CD4-positive, alpha-beta memory T cell (primary cell): ENCODE data around the gene CCDC157. TPM values are rescaled to one million over a fixed set of nuclear protein-coding genes. Genes with fewer than 3 reads are reported as not detected.

Experiments
- CTCF ChIA-PET: fragments of 350-600 bp; sonication (Branson Sonifier 250); formaldehyde crosslinking; loops from one replicate; lab custom pipeline; 2021; ENCODE audit warnings: inconsistent platforms; ENCODE audit not compliant: partially characterized antibody; lab: Charles Lee
- POLR2A ChIA-PET: fragments of 350-600 bp; sonication (Branson Sonifier 250); formaldehyde crosslinking; loops from one replicate; lab custom pipeline; 2021; ENCODE audit not compliant: partially characterized antibody; lab: Charles Lee
- DNase-seq, 5 donors: peaks; one replicate each; pipeline versions ENCODE4 v3.0.0 to v3.0.0-alpha.2; 2020 to 2022; ENCODE audit warnings: mixed read lengths in 1 of 5
- H3K27ac ChIP-seq: one replicate; pipeline ENCODE4 v1.7.0; 2013; ENCODE audit warnings: low read depth, low read length
- H3K27me3 ChIP-seq: 2 replicates; pipeline ENCODE4 v1.7.0; 2013; ENCODE audit warnings: mild to moderate bottlenecking, low read length, moderate library complexity; ENCODE audit not compliant: insufficient read depth
- H3K36me3 ChIP-seq: 2 replicates; pipeline ENCODE4 v1.7.0; 2013; ENCODE audit warnings: mild to moderate bottlenecking, low read length, moderate library complexity; ENCODE audit not compliant: insufficient read depth
- H3K4me1 ChIP-seq: 2 replicates; pipeline ENCODE4 v1.7.0; 2013; ENCODE audit warnings: mild to moderate bottlenecking, low read length, moderate library complexity; ENCODE audit not compliant: insufficient read depth
- H3K4me3 ChIP-seq, 2 donors: one replicate each; pipeline ENCODE4 v1.7.0; 2013; ENCODE audit warnings: low read length in 2 of 2, mild to moderate bottlenecking in 1 of 2
- H3K9me3 ChIP-seq, 2 donors: one replicate each; pipeline ENCODE4 v1.7.0; 2013; ENCODE audit warnings: low read length in 2 of 2, control low read depth in 1 of 2; ENCODE audit not compliant: control insufficient read depth in 1 of 2
- H3K27ac Mint-ChIP-seq, 7 donors: one replicate each; pipeline ENCODE4 v1.8.0; 2020 to 2021; ENCODE audit warnings: mixed read lengths in 7 of 7, mild to moderate bottlenecking in 6 of 7, inconsistent platforms in 3 of 7, moderate library complexity in 3 of 7
- H3K27me3 Mint-ChIP-seq, 2 donors: one replicate each; pipeline ENCODE4 v1.8.0; 2020 to 2021; ENCODE audit warnings: mixed read lengths in 2 of 2
- H3K36me3 Mint-ChIP-seq, 2 donors: one replicate each; pipeline ENCODE4 v1.8.0; 2020 to 2021; ENCODE audit warnings: mixed read lengths in 2 of 2, inconsistent platforms in 1 of 2, mild to moderate bottlenecking in 1 of 2
- H3K4me1 Mint-ChIP-seq, 4 donors: one replicate each; pipeline ENCODE4 v1.8.0; 2020 to 2021; ENCODE audit warnings: mixed read lengths in 4 of 4, mild to moderate bottlenecking in 1 of 4
- H3K4me3 Mint-ChIP-seq, 8 donors: one replicate each; pipeline ENCODE4 v1.8.0; 2020 to 2021; ENCODE audit warnings: mixed read lengths in 8 of 8, mild to moderate bottlenecking in 7 of 8, moderate library complexity in 6 of 8, inconsistent platforms in 3 of 8
- H3K9me3 Mint-ChIP-seq, 8 donors: one replicate each; pipeline ENCODE4 v1.8.0; 2020 to 2021; ENCODE audit warnings: mixed read lengths in 8 of 8, mild to moderate bottlenecking in 5 of 8, inconsistent platforms in 3 of 8, moderate library complexity in 1 of 8
- intact Hi-C: fragments of 100-400 bp; cut with micrococcal nuclease; formaldehyde crosslinking; loops from one replicate; pipeline ENCODE4 v1.15.1; 2023
- polyA plus RNA-seq, 2 donors: library from polyadenylated mRNA; unstranded; fragments of 300-500 nt; fragmentation: Illumina TruSeq; gene quantifications; one replicate each; pipeline ENCODE4 v1.2.3, GENCODE V29; 2021
- total RNA-seq, 2 experiments: library from RNA; stranded (reverse); gene quantifications; one replicate each; pipeline ENCODE4 v1.2.3, GENCODE V29; 2021

CCDC157 gene
- total and polyA plus RNA-seq, 4 experiments from 2014 or later: 0.38 to 3.9 (median 2.5) TPM

GRCh38 chr22:30328466-30329049, 28.2 kb upstream of the CCDC157 start:
- peaks cover 35% of the 10 kb centered on the region for H3K4me1 ChIP-seq
- Mint-ChIP-seq H3K36me3 (peaks cover 21 to 47% of the 10 kb centered on the region in 2 donors), H3K4me1 (peaks cover 28 to 43% (median 36%) of the 10 kb centered on the region in 4 donors), H3K4me3 (no peak overlapping the region), H3K27ac (peak overlapping the region in 6 of 7 donors; percentile 23 to 92 (median 67)), H3K9me3 (no peaks in the 10 kb centered on the region), H3K27me3 (no peaks in the 10 kb centered on the region)
- H3K27me3 ChIP-seq: no peaks in the 10 kb centered on the region
- H3K27ac ChIP-seq: no peak overlapping the region
- peaks cover 21% of the 10 kb centered on the region for H3K36me3 ChIP-seq
- no peak overlapping the region for H3K4me3 ChIP-seq
- CTCF ChIA-PET: interaction anchor here (0.7 to 11.2 kb wide), 7 partner anchors 18 to 60 kb away, joined by 3 to 115 read pairs (median 3); partner anchors contain the start of genes CASTOR1, CCDC157, RNF215 and SF3A1
- DNase-seq: no peak
- intact Hi-C loops: no loop called here
- POLR2A ChIA-PET: interaction anchor here (1.2 to 20.3 kb wide), 7 partner anchors 8 to 96 kb away, joined by 3 to 562 read pairs (median 25); partner anchors contain the start of genes CASTOR1, CCDC157 and SF3A1
- H3K9me3 ChIP-seq: no peaks in the 10 kb centered on the region

- ChIA-PET POLR2A (interaction anchor here (0.8 to 2.7 kb wide), 9 partner anchors 9 to 92 kb away, joined by 3 to 12 read pairs (median 3); partner anchors contain the start of genes CASTOR1, CCDC157 and SF3A1), CTCF (interaction anchor here (11.2 kb wide), 1 partner anchor 43 kb away, joined by 115 read pairs; the partner anchor contains the start of gene CASTOR1)
- peak overlapping the region in 4 of 7 donors; percentile 38 to 63 (median 42) for H3K27ac Mint-ChIP-seq
- Histone ChIP-seq H3K4me3 (no peak overlapping the region), H3K27ac (no peak overlapping the region), H3K36me3 (peaks cover 61% of the 10 kb centered on the region), H3K4me1 (peaks cover 10% of the 10 kb centered on the region), H3K9me3 (no peaks in the 10 kb centered on the region), H3K27me3 (no peaks in the 10 kb centered on the region)
- H3K36me3 Mint-ChIP-seq: peaks cover 47 to 66% of the 10 kb centered on the region in 2 donors
- peaks cover 3 to 20% (median 13%) of the 10 kb centered on the region in 4 donors for H3K4me1 Mint-ChIP-seq
- H3K9me3 Mint-ChIP-seq: no peaks in the 10 kb centered on the region
- intact Hi-C loops: no loop called here
- no peak for DNase-seq
- H3K4me3 Mint-ChIP-seq: no peak overlapping the region
- no peaks in the 10 kb centered on the region for H3K27me3 Mint-ChIP-seq
Measured at GRCh38 chr22:30332551-30332950, 24.3 kb upstream of the CCDC157 start.

- no peak for DNase-seq
- H3K4me1 Mint-ChIP-seq: peaks cover 0 to 15% (median 8%) of the 10 kb centered on the region in 4 donors
- H3K27ac ChIP-seq: no peak overlapping the region
- H3K4me3 Mint-ChIP-seq: no peak overlapping the region
- no peak overlapping the region for H3K4me3 ChIP-seq
- H3K36me3 Mint-ChIP-seq: peaks cover 53 to 72% of the 10 kb centered on the region in 2 donors
- no peaks in the 10 kb centered on the region for H3K27me3 ChIP-seq
- no peaks in the 10 kb centered on the region for H3K9me3 ChIP-seq
- ChIA-PET POLR2A (interaction anchor here (0.8 to 2.7 kb wide), 7 partner anchors 8 to 91 kb away, joined by 3 to 12 read pairs (median 4); partner anchors contain the start of genes CASTOR1, CCDC157 and SF3A1), CTCF (interaction anchor here (11.2 kb wide), 1 partner anchor 43 kb away, joined by 115 read pairs; the partner anchor contains the start of gene CASTOR1)
- H3K36me3 ChIP-seq: peaks cover 66% of the 10 kb centered on the region
- H3K27me3 Mint-ChIP-seq: no peaks in the 10 kb centered on the region
- intact Hi-C loops: no loop called here
- H3K9me3 Mint-ChIP-seq: no peaks in the 10 kb centered on the region
- H3K4me1 ChIP-seq: peaks cover 6% of the 10 kb centered on the region
- H3K27ac Mint-ChIP-seq: peak overlapping the region in 4 of 7 donors; percentile 30 to 63 (median 40)
Measured at GRCh38 chr22:30332994-30333706, 23.7 kb upstream of the CCDC157 start.

- no peak overlapping the region for H3K27ac ChIP-seq
- H3K4me1 ChIP-seq: peaks cover 6% of the 10 kb centered on the region
- no peak overlapping the region for H3K4me3 ChIP-seq
- H3K36me3 ChIP-seq: peaks cover 72% of the 10 kb centered on the region
- intact Hi-C loops: no loop called here
- no peak for DNase-seq
- peaks cover 58 to 77% of the 10 kb centered on the region in 2 donors for H3K36me3 Mint-ChIP-seq
- CTCF ChIA-PET: interaction anchor here (11.2 kb wide), 1 partner anchor 44 kb away, joined by 115 read pairs; the partner anchor contains the start of gene CASTOR1
- peak overlapping the region in 4 of 7 donors; percentile 22 to 62 (median 32) for H3K27ac Mint-ChIP-seq
- H3K9me3 Mint-ChIP-seq: no peaks in the 10 kb centered on the region
- H3K4me3 Mint-ChIP-seq: no peak overlapping the region
- H3K4me1 Mint-ChIP-seq: peaks cover 0 to 15% (median 8%) of the 10 kb centered on the region in 4 donors
- POLR2A ChIA-PET: interaction anchor here (1.8 to 2.7 kb wide), 2 partner anchors 10 to 28 kb away, joined by 8 to 12 read pairs; no protein-coding TSS in a partner anchor
- no peaks in the 10 kb centered on the region for H3K27me3 ChIP-seq
- no peaks in the 10 kb centered on the region for H3K27me3 Mint-ChIP-seq
- H3K9me3 ChIP-seq: no peaks in the 10 kb centered on the region
Measured at GRCh38 chr22:30333707-30334087, 23.1 kb upstream of the CCDC157 start.

- Mint-ChIP-seq H3K4me1 (peaks cover 0 to 15% (median 8%) of the 10 kb centered on the region in 4 donors), H3K36me3 (peaks cover 67 to 86% of the 10 kb centered on the region in 2 donors), H3K4me3 (no peak overlapping the region), H3K9me3 (no peaks in the 10 kb centered on the region), H3K27me3 (no peaks in the 10 kb centered on the region), H3K27ac (peak overlapping the region in 4 of 7 donors; percentile 40 to 64 (median 54))
- no peaks in the 10 kb centered on the region for H3K27me3 ChIP-seq
- H3K4me1 ChIP-seq: peaks cover 6% of the 10 kb centered on the region
- no peak for DNase-seq
- ChIA-PET CTCF (interaction anchor here (1.7 to 2.9 kb wide), 2 partner anchors 47 to 52 kb away, joined by 5 to 15 read pairs; no protein-coding TSS in a partner anchor), POLR2A (interaction anchor here (0.6 to 3.1 kb wide), 6 partner anchors 8 to 32 kb away, joined by 3 to 25 read pairs (median 4); partner anchors contain the start of gene TBC1D10A)
- no peaks in the 10 kb centered on the region for H3K9me3 ChIP-seq
- no peak overlapping the region for H3K4me3 ChIP-seq
- no peak overlapping the region for H3K27ac ChIP-seq
- H3K36me3 ChIP-seq: peaks cover 81% of the 10 kb centered on the region
- intact Hi-C loops: no loop called here
Measured at GRCh38 chr22:30334646-30335045, 22.2 kb upstream of the CCDC157 start.

GRCh38 chr22:30335236-30335635, 21.6 kb upstream of the CCDC157 start:
- Mint-ChIP-seq H3K4me1 (peaks cover 0 to 15% (median 8%) of the 10 kb centered on the region in 4 donors), H3K36me3 (peaks cover 73 to 88% of the 10 kb centered on the region in 2 donors), H3K4me3 (no peak overlapping the region), H3K27me3 (no peaks in the 10 kb centered on the region), H3K27ac (peak overlapping the region in 5 of 7 donors; percentile 8 to 46 (median 23)), H3K9me3 (no peaks in the 10 kb centered on the region)
- no peak for DNase-seq
- H3K27me3 ChIP-seq: no peaks in the 10 kb centered on the region
- no peak overlapping the region for H3K27ac ChIP-seq
- no peak overlapping the region for H3K4me3 ChIP-seq
- H3K9me3 ChIP-seq: no peaks in the 10 kb centered on the region
- H3K36me3 ChIP-seq: peaks cover 87% of the 10 kb centered on the region
- H3K4me1 ChIP-seq: peaks cover 6% of the 10 kb centered on the region
- ChIA-PET POLR2A (interaction anchor here (0.6 to 3.1 kb wide), 8 partner anchors 8 to 32 kb away, joined by 3 to 25 read pairs (median 5); partner anchors contain the start of genes CCDC157, SF3A1 and TBC1D10A), CTCF (interaction anchor here (1.3 to 2.9 kb wide), 3 partner anchors 46 to 51 kb away, joined by 4 to 15 read pairs (median 5); partner anchors contain the start of gene CASTOR1)
- intact Hi-C loops: no loop called here
